GM18951 (cell line): ENCODE results near the gene SQOR.

ENCODE experiments used
- POLR2A ChIP-seq: IDR thresholded peaks from 4 replicates; pipeline ENCODE4 v1.6.1; 2011; ENCODE audit warnings: mild to moderate bottlenecking; ENCODE audit not compliant: insufficient read length, insufficient read depth; ENCODE audit errors: extremely low read depth
- in situ Hi-C: fragments of 300-500 bp; cut with MboI; formaldehyde crosslinking; loops from one replicate; pipeline ENCODE4 v1.12.0; 2022; ENCODE audit warnings: low sequenced_read_pairs, mixed read lengths, inconsistent platforms; ENCODE audit not compliant: unreplicated experiment

Gene SQOR

DNA sequence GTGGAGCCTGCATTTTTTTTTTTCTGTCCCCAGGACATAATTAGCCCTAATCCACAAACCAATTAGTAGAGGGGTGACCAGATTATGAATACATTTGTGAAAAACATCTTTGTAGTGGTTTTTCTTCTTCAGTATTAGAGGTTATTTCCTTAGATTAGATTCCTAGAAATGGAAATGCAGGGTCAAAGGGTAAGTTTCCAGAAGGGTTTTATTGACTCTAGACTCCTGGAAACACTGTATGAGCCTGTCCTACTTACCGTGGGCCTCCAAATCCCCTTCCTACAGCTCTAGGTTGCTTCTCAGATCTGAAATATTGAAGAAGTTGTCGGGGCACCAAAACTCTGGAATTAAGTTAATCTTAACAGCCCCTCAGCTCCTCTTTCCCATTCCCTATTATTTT is 22.4 kb downstream of the SQOR start:
- in situ Hi-C loops = no loop called here
- no peak for TF ChIP-seq POLR2A

DNA sequence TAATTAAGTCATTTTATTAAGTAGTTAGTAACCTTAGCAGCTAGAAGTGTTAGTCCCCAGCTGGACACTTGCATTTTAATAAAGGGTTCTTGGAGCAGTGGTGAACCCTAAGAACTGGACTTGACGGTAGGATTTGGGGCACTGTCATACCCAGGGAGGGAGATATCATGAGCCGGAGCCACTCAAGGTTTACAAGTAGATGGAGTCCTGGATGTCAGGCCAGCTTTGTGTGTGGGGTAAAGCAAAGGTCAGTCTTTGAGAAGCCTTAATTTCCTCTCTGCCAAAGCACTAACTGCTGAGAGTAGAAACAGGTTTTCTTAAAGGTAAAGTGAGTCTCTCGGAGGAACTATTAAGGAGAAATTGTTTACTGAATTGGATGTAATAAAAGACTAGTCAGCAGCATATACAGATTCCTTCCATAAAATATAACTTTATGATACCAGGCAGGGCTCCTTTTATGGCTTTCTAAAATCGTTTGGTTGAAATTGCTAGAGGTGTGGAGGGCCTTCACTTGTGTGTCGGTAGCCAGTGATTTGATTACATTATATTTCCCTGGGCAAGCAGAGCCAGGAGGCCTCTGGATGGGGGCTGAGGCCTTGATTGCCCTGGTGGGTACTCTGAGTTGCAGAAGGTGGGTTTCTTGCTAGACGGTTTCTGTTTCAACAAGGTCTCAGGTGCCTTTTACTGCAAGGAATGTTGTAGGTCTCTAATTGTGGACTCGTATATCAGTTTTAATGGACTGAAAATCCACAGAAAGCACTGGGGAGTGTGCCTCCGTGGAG is 23.1 kb downstream of the SQOR start:
- no peak for TF ChIP-seq POLR2A
- in situ Hi-C loops = no loop called here

DNA sequence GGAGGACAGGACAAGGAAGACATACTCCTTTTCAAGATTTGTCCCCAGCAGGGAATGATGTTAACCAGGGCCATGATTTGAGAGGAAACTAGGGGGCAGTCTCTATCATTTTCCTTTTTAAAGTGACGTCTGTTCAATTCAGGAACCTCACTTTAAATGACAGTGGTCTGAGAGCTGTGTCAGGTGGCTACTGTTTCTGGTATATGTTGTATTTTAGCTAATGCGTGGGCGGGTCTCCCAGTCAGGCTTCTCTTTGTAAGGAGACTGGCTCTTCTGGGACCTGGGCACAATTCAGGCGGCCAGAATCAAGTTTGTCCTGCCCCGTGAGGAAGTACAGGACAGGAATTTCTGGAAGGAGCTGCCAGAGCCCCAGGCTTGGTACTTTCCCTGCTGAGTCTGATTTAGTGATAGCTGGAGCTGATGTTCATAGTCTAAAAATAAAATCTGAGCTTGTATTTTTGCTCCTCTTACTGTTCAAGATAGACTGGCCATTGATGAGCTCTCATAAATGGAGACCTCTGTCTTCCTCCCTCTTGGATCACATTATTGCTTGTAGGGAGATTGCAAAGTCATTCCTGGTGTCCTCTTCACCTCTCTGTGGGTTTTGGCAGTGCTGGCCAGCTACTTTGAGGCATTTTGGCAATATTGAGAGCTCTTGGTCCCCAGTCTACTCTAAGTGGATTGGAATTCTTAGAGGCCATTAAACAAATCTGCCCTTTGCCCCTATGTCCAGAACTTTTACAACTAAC is 25.6 kb downstream of the SQOR start:
- in situ Hi-C loops = no loop called here

DNA sequence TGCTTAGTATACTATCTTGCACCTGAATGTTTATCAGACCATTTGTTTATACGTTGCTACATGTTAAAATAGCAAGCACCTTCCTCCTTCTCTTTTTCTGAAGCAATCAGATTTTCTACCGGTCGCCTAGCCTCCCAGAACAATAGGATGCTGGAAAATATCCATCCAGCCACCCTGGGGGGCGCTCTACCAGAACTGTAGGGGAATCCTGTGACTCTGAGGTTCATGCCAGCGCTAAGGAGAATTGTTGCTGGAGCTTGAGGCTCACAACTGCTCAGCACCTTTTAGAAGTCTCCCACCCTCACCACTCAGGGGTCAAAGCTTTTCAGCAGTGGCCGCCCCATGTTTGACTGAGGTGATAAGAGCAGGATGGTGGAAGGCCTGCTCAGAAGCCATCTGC is 27.5 kb downstream of the SQOR start:
- in situ Hi-C loops = no loop called here
- TF ChIP-seq POLR2A = no peak

More for the DNA sequence above, 25.6 kb downstream of the SQOR start:
- TF ChIP-seq POLR2A = no peak

DNA sequence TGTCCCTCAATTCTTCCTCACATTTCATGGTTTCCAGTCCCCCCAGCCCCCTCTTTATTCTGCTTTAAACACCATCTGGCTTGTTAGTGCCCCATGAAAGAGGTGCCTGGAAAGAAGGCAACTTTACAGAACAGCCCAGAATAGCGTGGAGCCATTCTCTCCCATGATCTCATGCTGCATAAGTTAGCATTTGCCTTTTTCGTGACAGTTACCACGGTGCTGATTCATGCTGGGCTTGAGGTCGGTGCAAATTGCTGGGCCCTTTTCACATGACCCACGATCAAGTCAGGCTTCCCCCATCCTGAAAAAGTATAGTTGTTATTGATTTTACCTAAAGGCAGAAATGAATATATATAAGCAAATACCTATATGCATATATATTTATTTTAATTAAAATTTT is 29.6 kb downstream of the SQOR start:
- in situ Hi-C loops = no loop called here
- TF ChIP-seq POLR2A = no peak

DNA sequence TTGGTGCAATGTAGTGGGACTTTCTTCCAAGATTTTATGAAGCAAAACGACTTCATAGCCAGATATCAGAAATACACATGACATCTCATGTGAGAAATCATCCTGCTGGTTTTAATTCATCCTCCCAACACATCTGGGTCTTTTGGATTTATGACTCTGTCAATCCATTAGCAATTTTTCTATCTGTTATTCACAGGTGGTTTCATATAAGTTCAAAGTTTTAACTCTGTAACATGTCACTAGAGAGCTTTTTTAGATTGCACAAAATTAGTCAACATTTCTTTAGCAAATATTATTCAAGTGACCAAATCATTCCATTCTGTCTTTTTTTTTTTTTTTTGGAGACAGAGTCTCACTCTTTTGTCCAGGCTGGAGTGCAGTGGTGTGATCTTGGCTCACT is 30.4 kb downstream of the SQOR start:
- no peak for TF ChIP-seq POLR2A
- in situ Hi-C loops = no loop called here

DNA sequence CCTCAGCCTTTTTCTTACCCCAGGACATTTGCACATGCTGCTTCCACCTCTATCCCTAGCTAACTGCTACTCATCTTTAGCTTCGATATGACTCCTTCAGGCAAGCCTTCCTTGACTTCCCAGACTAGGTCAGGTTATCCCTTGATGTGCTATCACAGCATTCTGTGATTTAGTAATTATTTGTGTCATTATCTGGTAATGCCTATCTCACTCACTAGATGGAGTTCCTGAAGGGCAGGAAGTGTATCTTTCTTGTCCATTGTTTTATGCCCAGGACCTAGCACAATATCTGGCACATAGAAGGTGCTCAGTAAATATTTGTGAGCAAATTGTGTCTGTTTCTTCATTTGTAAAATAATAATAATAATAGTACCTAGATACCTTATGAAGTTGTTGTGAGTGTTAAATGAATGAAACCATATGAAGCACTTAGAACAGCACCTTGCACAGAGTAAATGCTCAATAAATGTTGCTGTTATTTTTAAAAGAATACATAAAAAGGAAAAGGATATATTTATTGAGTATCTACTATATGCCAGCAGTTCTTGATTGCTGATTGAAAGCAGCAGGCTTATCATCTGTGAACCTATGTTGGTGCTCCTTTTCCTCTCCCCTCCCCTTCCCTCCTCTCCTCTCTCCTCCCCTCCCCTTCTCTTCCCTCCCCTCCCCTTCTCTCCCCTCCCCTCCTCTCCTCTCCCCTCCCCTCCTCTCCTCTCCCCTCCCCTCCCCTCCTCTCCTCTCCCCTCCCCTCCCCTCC is 31.5 kb downstream of the SQOR start:
- in situ Hi-C loops = no loop called here
- TF ChIP-seq POLR2A = no peak

DNA sequence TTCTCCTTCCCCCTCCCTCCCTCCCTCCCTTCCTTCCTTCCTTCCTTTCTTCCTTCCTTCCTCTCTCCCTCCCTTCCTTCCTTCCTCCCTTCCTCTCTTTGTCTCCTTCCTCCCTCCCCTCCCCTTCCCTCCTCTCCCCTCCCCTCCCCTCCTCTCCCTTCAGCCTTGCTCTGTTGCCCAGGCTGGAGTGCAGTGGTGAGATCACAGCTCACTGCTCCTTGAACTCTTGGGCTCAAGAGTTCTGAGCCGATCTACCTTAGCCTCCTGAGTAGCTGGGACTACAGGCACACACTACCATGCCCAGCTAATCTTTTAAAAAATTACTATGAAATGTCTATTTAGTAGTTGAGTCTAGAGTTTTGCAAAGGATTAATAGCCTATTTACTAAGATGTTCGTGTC is 32.2 kb downstream of the SQOR start:
- in situ Hi-C loops = no loop called here
- no peak for TF ChIP-seq POLR2A

DNA sequence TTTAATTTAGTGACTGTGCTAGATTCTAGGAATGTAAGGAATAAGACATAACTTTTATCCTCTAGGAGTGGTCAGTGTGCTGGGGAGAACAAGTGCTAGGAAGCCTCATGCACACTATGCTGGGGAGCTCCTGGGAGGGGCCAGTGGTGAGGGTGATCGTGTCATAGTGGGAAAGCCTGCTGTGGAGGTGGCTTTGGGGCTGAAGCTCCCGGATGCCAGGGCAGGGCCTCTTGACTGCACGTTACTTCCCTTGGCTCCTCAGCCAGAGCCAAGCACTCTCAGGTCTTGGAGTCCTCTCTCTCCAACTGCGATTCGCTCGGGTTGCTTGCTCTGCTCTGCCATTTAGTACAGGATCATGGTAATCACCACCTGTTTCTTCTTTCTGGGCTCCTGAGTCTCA is 33.6 kb downstream of the SQOR start:
- in situ Hi-C loops = no loop called here
- TF ChIP-seq POLR2A = no peak

DNA sequence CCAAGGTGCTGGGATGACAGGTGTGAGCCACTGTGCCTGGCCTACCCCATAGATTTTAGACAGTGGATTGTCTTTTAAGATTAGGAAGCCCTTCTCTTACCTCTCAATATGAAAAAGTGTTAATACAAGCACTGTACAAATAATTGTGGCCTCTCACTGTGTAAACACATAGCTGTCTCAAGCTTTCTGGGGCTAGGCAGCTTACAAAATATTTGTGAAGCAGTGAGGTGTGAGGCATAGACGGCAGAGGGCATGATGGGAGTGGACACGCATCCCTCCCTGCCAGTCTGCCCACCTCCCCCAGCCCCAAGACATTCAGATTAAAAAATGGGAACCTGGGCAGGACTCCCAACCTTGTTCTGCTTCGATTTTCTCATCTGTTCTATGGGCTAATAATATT is 34.6 kb downstream of the SQOR start:
- in situ Hi-C loops = no loop called here
- no peak for TF ChIP-seq POLR2A

DNA sequence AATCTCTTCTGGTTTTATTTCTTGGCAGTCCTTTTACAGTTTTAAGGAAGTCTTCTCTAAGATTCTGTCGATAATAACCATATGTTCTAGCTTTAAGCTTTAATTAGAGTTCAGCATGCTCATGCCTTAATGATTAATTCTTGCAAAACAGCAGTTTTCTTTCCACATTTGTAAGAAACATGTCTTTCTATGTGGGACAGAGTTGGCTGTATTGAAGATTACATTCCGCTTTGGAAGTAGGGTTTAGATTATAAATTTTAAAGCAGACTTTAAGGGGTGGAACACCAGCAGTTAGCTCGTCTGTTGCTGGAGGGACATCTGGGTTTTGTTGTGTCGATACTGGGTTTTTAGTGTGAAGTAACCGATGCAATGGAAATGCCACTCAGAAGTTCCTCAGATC is 35.3 kb downstream of the SQOR start:
- TF ChIP-seq POLR2A = no peak
- in situ Hi-C loops = no loop called here

DNA sequence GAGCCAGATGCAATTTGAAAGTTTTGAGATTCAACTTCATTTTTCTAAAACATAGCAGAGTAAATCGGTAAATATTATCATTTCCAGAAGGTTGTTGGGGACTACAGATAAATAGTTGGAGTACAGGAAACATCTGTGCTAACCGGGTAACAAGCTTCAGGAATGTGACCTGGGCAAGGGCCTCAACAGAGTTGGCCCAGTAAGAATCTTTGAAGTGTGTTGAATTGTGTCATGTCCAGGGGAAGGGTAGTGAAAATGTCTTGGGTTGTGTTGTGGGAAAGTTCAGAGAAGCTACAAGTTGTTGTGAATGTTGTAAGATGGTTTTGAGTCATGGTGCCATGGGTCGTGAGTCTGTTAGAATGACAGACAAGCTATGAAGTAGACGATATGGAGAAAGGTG is 35.7 kb downstream of the SQOR start:
- TF ChIP-seq POLR2A = no peak
- in situ Hi-C loops = no loop called here

DNA sequence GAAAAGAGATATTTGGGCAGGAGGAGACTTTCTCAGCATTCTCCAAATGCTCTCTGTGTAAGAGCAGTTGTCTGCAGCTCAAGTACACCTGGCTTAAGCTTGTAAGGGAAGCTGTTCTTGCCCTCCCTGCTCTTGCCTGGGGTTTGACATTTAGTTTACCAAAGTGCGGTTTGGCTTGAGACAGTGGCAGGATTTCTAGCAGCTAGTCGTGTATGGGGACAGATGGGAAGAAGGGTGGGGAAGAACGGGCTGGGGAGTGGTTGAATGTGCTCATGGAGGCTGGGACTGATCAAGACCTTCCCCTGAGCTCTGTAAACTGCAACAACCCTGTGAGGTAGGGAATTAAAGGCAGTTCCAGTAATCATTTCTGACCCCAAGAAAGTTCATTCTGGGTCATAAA is 39.8 kb downstream of the SQOR start:
- in situ Hi-C loops = no loop called here
- no peak for TF ChIP-seq POLR2A
